HG02798 (cell line): Measurements from ENCODE around the gene CYP11A1.

ENCODE experiments used
- ATAC-seq: cut with Tn5 transposase; IDR thresholded peaks from one replicate; pipeline ENCODE4 v1.9.1; 2021; ENCODE audit warnings: mild to moderate bottlenecking; ENCODE audit not compliant: unreplicated experiment, poor library complexity

The CYP11A1 gene

DNA sequence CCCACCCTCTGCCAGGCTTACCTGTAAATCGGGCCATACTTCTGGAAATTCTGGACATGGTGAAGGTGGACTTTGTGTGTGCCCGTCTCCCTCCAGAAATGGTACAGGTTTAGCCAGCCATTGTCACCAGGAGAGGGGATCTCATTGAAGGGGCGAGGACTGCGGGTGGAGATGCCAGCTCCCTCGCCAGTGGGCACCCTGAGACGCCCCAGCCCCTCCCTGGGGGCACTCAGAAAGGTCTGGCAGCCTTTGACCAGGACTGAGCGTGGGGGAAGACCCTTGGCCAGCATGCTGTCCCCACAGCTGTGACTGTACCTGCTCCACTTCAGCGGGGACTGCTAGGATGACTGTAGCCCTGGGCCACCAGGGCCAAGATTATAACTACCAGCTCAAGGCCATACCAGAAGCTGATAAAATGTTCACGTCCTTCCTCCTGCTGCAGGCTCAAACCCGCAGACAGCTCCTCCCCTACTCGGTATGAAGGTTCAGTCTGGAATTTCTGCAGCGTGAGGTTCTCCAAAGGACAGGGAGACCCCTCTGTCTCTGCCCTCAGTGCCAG, at the start of gene CYP11A1:
CYP11A1 (minus strand) TSS at position 351 of the 559 bp plus-strand sequence; CDS start at position 290, 61 bp downstream.
- no peak for ATAC-seq

DNA sequence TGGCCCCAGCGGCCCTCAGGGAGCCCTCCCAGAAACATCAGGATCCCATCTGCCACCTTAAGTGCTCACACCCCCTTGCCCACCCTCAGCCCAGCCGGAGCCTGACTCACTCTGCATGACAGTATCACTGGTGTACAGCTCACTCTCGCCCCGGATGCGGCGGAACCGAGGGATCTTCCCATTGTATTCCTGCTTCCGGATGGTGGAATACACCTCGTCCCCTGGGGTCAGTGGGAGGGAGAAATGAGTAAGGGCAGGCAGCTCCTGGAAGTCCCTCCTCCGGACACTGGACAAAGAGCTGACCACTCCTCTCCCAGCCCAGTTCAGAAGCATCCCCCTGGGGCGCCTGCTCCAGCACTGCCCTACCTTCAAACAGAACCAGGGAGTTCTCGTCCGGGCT, 49.8 kb upstream of the CYP11A1 start:
- ATAC-seq: no peak

DNA sequence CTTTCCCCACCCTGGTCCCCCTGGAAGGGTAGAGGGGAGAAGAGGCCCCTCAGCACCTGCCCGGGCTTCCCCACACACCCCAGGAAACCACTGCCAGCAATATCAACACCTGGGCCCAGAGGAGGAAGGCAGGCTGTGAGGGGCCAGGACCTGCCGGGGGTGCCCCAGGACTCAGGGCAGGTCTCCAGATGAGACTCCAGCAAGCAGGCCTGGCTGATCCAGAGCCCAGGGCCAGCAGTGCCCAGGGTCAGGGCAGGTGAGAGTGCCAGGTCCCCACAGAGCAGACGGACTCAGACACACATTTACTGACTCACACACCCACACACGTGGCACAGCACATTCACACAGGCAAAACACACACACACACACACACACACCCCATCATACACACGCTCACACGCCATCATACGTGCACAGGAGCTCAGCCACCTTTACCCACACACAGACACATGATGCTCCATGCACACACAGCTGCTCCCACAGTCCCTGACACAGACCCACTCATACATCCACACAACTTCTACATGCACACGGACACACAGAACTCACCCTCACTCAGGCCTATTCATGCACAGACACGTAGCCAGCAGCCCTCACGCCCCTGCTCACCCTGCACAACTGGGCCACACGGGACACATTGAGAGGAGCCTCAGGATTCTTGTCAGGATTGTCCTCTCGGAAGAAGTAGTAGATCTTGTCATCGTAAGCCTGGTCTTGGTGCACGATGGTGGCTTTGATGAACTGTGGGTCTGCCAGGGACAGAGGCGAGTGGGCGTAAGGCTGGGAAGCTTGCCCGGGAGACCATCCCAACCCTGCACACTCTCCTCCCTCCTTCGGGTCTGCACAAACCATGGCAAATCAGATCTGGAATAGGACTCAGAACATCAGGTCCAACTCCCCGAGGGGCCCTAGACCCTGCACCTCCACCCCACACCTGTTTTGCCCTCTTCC, 48.8 kb upstream of the CYP11A1 start:
- ATAC-seq: no peak

DNA sequence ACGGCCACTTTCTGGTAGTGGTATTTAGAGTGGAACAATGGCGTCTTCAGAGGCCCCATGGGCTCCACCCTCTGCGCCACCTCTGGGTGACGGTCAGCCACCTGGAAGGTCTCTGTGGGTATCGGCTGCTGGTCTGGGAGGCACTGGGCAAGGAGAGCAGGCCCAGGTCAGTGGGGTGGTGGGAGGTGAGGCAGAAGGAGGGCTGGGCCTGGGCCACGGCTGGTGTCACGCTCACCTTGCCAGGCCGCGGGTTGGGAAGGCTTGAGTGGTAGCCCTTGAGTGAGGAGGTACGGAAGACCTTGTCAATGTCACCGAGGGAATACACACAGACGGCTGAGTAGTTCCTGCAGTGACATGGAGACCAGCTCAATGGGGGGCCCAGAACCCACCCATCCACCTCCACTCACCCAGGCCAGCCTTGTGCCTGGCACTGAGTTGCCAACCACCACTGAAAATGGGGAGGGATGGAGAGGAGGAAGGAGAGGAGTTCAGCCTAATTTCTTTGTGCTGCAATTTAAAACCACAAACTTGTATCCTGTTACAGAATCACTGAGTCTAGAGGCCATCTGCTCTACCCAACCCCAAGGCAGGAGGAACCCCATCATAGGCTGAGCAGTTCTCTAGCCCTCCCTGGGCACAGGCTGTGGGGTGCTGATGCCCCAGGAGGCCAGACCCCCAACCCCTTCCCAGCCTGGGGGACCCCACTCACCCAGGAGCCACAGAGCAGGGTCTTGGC, 47.3 kb upstream of the CYP11A1 start:
- no peak for ATAC-seq

DNA sequence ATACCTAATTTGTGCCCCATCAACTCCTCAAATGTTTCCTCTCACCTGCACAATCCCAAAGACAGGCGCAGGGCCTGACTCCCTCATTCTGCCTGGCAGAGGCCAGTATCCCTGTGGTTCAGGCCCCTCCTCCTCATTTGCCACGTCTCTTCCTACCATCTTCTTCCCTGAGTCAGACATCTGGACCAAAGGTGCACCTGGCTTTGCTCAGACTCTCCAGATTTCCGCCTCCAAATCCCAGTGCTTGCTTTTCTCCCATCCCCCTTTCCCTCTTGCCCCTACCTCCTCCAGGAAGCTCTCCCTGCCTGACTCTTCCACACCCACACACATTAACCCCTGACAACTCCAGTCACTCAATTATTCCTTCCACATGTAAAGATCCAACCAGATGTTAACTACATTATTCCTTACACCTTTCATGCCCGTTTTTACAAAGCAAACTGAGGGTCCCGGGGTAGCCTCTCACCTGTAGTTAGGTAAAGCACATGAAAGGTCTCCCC, 46.7 kb upstream of the CYP11A1 start:
- no peak for ATAC-seq

DNA sequence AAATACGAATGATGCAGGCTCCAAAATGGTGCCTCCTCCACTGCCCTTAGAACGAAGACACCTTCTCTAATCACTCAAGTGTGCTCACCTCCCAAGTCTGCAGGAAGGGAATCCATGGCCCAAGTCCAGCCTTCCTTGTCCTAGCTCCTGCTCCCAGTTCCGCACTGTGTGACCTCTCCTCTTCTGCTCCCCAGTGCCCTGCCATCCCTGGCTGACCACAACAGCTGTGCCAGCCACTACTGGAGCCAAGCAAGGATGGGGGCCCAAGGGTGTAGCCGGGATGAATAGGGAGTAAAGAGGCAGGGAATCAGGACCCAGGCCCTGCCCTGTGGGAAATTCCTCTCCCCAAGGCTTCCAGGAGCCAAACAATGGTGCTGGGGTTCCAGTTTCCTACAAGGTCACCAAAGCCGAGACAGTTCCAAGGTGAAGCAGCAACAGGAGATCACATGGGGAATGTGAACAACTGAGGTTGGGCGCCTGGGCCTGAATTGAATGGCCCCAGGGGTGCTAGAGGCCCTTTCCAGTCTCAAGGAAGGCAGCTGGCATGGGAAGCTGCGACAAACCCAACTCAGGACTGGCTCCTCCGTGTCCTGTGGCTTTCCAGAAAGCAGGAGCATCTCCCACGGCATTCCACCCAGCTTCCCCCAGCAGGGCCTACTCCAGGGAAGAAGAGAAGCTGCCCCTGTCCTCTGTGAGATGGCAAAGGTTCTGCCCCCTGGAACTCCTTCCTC, 46.1 kb upstream of the CYP11A1 start:
- ATAC-seq: no peak

DNA sequence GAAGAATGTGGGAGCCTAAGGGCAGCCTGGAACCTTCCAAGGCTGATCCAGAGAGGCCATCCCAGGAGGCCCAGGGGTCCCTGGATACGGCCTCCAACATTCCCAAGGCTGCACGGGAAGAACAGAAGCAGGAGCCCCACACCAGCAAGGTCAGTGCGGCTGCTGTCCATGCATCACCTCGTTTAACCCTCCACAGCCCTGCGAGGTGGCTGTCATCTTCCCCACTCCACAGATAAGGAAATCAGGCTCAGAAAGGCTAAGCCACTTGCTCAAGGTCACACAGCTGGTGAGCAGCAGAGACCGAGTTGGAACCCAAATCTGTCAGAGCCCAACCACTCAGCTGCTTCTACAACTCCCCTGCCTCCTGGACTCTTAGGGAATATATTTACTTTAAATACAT, 44.7 kb upstream of the CYP11A1 start:
- no peak for ATAC-seq

DNA sequence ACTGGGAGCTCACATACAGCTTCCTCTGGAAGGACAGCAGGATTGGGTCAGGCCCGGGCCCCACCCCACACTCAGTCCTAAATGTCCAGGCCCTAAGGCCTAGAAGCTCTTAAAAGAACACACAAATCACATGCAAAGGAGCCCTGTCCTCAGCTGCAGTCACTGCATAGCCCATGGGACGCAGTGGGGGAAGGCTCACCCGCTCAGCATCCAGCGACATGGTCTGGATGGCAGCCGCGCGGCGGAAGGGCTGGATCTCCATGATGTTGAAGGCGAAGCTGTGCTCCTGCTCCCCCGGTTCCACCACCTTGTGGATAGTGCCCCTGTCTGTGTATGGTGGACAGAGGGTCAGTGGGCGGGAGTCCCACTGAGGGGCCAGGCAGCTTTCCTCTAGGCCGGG, 44.2 kb upstream of the CYP11A1 start:
- ATAC-seq: no peak

DNA sequence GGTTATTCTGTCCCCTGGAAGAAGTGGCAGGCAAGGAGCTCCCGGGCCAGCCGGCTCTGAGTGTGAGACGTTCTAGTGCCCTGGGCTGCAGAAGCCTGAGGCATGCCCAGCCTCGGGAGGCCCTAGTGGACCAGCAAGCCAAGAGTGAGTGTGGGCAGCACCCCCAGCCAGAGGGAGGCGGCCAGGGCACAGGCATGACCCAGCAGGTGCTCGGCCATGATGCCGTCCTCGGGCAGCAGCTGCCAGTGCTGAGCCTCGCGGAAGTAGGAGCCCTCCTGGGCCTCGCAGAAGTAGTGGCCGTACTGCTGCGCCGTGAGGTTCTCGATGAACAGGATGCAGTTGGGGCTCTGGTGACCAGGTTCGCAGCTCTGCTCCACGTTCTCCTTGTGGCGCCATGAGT, 43.1 kb upstream of the CYP11A1 start:
- ATAC-seq: no peak

DNA sequence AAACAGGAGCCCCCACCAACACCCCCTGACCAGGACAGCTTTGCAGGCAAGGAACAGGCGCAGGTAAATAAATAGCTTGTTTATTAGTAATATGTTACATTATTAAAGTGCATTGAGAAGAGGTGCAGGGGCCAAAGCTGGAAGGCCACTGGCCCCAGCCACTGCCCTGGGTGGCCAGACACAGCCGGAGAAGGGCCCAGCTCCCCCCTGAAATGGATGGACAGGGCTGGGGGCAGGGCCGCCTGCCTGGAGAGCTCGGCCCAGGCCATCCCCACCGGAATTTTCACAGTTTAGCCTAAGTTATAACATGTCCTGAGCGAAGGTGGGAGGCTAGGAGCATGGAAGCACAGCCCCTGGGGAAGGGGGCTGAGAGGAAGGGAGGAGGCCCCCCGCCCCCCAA, 41.8 kb upstream of the CYP11A1 start:
- no peak for ATAC-seq

DNA sequence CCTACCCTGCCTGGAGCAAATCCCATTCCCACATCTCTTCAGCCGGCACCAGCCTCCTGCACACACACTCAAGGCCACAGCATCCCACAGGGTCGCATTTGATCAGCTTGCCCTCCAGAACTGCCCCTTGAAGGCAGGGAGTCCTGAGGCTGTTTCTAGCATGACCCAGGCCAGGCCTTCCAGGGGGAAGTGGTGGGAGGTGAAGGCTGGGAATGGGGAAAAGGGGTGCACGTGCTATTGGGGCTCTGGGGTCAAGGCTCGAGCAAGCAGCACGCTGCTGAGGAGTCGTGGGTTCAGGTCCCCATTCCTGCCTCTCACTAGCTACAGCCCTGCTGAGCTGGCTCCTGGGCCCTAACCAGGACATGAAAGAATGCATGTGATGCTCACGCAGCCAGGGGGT, 41.4 kb upstream of the CYP11A1 start:
- no peak for ATAC-seq

DNA sequence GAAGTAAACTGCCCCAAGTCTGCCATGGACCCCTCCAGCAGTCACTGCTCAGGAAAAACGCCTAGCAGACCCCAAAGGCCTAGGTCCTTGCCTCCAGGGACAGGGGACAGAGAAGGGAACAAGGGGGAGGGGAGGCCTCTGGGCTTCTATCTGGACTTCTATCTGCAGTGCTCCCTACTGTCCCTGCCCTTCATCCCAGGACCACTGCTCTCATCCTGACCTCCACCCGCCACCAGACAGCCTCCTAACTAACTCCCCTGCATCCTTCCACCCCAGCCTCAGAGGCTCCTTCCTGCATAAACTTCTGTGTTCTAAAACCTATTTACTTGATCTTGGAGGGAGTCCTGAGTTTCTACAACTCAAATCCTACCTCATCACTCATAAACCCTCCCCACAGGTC, 40.9 kb upstream of the CYP11A1 start:
- ATAC-seq: no peak

DNA sequence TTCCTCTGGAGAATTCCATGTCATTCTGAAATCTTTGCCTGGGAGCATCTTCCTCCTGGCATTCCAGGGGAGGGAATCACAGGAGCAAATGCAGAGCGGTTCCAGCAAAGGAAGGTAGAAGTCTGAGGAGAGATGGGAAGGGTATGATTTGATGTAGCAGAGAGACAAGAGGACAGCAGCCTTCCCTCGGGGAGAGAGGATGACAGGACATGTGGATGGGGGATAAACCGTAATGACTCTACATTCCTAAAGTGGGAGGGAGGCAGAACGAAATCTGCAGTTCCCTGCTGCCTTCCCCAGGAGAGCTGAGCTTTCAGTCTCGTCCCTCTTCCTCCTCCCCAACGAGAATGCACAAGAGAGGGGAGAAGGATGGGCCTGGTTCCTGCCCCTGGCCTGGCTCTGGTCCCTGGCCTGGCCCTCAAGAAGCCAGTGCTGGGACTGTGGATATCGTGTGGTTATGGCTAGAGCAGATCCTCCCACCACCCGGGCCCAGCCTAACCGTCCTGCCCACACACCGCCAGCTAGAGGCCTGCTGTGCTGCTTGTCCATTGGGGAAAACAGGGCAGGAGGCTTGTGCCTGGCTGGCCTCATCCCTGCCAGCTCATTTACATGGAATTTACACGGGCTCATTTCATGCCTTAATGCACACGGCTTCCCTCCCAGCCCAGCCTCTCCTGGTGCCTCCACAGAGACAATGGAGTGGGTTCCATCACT, 39.7 kb upstream of the CYP11A1 start:
- ATAC-seq: no peak

DNA sequence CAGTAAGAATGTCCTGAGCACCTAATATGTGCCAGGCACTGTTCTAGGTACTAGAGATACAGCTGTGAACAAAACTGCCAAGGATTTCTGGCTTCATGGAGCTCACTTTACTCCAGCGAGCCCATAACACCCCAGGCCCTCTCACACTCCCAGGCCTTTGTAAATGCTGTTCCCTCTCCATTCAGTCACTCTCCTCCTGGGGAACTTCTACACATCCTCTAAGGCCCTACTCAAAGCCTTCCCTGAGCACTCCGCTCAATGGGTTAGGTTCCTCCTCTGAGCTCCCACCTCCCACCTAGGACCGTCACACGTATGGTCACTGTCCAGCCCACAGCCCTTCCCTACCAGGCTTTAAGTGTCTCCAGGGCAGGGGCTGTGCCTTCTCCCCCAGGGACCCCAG, 39.1 kb upstream of the CYP11A1 start:
- ATAC-seq: no peak

DNA sequence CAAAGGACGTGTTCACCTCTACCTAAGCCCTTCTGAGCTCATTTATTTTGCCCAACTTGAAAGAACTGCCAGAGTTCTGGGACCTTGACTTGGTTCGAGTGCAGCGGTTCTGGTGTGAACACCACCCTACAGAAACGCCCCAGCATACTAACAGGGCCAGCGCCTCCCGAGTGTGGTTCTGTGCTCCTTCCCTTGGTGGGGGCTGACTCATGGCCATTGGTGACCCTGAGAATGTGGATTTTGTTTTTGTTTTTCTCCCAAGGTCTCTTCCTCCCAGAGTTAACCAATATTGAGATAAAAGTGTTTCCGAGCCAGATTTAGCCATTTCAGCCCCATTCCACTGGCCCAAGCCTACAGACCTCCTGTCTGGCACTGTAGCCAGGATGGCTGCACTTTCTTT, 38.4 kb upstream of the CYP11A1 start:
- ATAC-seq: no peak

DNA sequence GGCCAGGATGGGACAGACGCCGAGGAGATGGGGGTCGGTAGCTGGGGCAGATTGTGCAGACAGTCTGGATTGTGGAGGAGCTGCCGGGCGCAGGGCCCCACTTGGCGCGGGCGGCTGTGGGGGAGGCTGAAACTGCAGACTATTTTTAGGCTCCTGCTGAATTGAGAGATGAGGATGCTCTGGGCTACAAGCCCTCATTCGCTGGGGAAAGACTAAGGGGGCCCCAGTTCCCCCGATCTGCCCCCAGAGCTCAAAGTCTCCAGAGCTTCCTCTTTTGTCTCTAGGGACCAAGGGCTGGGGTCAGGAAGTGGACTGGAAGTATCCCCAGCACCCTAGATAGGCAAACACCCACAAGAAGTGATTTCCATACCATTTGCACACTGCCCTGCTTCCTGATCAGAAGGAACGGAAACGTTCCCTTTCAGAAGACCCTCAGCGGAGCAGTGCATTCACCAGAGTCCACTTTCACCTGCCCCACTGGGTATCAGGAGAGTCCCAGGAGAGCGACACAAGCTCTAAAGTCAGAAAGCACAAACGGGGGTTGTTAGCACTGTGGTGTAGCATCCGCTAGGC, 36.6 kb upstream of the CYP11A1 start:
- peak; percentile 37 for ATAC-seq

DNA sequence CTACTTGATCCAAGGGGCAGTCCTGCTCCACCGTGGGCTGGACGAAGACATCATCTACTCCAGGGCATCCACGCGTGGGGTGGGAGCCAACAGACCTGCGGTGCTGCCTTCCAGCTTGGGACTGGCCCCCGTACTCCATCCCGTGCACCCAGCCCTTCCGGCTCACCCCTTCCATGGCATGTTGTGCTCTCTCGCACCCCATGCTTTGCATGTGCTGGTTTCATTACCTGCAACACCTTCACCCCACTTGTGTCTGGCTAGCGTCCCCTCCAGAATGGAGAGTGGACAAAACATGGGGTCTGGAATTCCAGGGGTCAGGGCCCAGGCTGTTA, 36.1 kb upstream of the CYP11A1 start:
- ATAC-seq: no peak

DNA sequence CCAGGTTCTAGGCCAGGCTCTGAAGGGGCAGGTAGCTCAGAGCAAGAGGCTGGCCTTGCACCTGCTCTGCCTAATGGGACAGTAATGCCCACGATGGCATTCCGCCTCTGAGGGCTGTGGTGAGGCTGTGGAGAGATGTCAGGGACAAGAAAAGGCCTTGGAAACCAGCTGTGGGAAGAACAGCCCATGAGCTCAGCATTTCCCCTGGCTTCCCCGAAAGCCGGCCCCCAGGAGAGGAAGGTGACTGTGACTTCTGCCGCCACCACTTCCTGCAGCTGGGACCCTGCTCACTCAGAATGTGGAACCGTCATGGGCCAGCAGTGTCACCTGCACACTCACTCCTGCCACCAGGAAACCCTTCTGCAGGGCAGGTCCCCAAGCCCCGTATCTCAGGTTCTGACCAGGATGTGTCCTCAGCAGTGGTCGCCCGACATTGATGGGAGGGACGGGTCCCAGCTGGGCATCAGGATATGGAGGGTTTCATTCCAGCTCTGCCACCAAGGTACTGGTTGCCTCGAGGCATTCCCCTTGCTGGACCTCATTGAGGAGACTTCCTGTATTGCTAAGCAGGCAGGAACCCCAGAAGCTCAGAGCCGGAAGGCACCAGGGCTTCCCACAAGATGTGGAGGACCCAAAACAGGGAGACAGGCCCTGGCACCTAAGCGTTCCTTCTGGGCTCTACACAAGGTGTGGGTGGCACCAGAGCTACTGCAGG, 35.6 kb upstream of the CYP11A1 start:
- peak; percentile 26 for ATAC-seq

DNA sequence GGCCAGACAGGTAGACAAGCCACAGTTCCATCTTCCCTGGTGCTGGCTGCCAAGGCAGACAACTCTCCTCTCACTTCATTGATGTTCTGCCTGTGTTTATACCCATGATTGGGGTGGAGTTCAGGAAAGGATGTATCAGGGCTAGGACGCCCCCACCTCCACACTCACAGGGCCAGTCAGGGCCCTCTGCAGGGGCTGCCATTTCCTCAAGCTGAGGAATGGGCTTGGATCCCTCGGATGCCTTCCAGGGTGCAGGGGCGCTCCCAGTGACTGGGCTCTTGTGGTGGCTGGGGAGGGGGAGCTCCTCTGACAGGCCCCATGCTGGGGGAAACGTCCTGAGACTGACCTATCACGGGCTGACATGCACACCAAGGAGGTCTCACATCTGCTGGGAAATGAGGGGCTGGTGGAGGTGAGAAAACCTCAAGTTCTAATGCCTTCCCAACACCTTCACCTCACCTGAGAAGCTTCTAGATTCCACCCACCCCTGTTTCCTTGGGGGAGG, 34.9 kb upstream of the CYP11A1 start:
- no peak for ATAC-seq
